HG02970 (cell line): ENCODE data around the gene TLN1.

Source experiments
- ATAC-seq: cut with Tn5 transposase; IDR thresholded peaks from one replicate; pipeline ENCODE4 v1.9.1; 2021; ENCODE audit warnings: mild to moderate bottlenecking, moderate library complexity, moderate number of reproducible peaks; ENCODE audit not compliant: unreplicated experiment, low FRiP score

TLN1 gene

DNA sequence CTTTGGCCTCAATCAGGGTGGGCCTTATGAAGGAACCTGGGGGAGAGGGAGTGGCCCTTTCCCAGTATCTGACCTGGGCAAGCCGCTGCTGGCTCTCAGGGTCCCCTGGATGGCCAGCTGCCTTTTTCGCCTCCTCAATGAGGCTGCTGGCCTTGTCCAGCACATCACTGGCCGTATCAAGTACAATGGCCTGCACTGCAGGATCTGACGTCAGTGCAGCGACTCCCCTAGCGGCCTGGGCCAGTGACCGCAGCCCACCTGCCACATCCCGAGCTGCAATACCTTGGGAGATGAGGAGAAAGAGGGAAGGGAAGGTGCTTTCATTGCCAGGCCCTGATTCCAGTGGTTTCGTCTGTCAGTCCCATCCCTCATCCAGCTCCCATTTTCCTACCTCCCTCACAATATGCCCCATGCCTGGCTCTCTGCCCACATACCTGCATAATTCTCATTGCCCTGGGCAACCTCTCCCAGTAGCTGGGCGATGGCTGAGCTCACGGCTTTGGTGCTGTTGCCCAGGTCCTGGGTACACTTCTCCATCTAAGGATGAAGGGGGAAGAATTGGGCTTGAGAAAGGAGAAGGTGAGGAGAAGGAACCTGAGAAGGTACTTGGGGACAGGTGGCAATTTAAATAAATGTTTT lies 19.1 kb downstream of the TLN1 start:
- ATAC-seq, result no peak

DNA sequence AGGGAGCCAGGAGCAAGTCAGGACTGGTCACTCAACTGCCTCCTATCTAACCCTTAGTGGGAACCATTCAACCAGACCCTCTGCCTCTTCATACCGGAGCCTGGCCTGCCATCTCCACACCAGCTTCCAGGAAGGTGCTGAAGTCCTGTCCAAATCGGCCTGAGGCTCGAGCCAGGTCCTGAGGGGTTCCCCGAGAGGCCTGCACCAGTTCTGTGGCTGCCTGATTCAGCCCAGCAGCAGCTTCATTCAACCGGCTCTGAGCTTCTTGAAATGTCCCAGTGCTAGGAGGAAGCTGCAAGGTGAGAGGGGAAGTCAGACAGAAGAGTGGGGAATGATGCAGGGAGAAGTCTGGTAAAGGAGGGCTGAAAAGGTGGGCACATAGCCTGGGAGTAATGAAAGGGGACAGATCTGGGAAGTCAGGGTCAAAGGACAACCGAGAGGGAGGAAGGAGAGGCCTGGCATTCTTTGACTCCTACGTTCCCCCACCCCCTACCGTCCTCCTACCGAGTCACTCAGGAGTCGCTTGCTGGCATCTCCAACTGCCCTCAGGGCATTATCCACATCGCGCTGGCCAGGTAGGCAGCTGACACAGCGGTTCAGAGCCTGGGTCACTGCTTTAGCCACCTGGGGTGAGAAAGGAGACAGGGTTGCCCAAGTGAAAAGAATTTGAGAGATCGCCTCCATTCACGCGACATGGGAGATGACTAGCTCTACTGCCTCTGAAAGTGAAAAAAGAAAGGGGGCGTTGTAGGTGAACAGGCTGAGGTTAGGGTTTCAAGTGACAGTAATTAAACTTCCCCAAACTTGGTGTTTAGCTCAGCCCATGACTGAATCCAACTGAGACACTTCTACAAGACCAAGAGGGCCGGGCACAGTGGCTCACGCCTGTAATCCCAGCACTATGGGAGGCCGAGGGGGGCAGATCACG lies 20.2 kb downstream of the TLN1 start:
- ATAC-seq, result no peak

DNA sequence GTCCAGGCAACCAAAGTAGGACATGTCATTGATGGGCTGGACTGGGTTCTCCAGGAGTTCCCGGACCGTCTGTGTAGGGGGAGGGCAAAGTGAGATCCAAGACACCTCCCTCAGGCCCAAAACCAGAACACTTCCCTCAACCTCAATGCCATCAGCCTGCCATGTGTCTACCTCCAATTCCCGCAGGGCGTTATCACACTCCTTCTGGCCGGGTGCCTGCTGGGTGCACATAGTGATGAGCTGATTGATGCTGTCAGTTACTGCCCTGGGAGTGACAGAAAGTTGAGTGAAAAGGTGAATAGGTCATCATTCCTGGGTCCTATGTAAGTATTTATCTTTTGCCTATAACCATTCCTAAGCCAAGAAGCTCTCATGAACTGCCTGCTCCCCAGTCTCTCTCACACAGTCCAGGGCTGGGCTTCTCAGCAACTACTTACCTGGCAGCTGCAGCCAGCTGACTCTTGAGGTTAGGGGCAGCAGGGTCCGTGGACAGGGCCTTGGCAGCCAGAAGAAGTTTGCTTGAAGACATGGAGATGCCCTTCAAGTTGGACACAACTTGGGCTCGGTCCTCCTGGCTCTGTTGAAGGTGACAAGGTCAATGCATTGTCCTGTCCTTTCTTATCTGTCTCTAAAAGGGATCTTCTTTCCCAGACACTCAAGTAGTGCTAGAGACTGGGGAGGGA lies 21.0 kb downstream of the TLN1 start:
- no peak for ATAC-seq

DNA sequence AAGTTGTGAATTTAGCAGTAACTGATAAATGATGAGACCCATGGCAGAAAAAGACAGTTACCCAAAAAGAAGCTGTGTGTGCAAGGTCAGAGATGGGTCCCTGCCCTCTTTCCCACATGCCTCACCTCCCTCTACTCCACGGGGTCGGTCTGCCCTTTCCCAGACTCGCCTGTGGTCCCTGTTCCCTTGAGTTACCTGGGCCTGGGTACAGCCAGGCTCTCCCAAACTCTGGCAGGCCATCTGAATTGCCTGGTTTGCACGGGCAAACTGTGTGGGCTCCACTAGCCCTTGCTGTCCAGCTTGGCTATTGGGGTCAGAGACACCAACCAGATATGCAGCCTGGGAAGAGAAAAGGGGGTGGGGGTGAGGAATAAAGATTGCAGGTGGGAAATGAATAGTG lies 23.8 kb downstream of the TLN1 start:
- ATAC-seq, result no peak

DNA sequence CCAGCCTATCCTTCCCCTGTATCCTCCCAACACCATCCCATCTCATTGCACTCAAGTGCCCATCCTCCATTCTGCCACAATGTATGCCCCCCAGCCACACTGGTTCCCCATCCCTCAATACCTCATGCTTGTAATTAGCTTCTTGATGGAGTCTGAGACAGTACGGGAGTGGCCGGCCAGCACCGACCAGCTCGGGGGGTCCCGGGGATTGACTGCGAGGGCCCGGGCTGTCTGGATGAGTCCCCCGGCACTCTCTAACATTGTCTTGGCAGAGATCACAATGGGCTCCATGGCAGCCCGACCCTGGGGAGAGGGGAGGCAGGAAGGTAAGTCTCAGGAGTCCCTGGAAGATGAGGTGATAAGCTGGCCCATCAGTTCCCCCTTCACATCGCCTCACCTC lies 25.0 kb downstream of the TLN1 start:
- ATAC-seq, result no peak

DNA sequence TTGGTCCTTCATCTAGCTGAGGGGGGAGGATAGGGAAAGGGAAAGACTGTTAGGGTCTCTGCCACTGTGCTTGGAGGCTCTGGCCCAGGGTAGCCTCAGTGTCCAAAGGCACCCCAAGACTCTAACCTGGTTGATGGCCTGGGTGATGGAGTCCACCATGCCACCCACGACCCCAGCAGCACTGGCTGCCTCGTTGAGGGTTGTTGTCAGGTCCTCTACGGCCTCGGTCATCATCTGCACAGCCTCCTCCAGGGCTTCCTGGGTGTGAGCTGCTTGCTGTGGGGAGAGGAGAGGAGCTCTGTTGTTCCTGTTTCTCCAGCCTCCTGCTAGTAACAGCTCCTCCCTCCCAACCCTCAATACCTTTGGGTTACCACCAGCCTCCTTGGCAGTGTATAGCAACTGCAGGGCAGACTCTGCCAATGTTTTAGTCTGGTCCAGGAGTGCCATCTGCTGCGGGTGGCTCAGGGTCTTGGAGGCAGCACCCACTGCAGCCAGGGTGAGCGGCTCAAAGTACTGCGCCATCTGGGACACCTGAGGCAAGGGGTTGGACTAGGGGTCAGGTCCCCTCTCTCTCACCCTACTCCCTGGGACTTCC lies 26.1 kb downstream of the TLN1 start:
- ATAC-seq, result no peak

DNA sequence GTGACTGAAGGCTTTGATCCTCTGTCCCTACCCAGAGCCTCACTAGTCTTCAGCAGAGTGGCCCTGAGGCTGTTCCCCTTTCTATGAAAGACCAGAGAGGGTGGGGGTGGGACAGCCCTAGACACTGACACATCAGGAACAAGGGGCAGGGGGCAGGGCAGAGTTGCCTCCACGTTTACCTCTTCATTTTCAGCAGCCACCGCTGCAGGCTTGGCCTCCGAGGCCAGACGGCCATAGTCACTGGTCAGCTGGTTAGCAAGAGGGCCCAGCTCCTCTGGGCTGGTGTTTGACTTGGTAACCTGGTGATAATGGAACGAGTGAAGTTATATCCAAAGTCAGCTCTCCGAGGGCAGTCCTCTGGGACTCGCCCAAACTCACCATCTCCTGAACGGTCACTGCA lies 26.6 kb downstream of the TLN1 start:
- ATAC-seq, result no peak

DNA sequence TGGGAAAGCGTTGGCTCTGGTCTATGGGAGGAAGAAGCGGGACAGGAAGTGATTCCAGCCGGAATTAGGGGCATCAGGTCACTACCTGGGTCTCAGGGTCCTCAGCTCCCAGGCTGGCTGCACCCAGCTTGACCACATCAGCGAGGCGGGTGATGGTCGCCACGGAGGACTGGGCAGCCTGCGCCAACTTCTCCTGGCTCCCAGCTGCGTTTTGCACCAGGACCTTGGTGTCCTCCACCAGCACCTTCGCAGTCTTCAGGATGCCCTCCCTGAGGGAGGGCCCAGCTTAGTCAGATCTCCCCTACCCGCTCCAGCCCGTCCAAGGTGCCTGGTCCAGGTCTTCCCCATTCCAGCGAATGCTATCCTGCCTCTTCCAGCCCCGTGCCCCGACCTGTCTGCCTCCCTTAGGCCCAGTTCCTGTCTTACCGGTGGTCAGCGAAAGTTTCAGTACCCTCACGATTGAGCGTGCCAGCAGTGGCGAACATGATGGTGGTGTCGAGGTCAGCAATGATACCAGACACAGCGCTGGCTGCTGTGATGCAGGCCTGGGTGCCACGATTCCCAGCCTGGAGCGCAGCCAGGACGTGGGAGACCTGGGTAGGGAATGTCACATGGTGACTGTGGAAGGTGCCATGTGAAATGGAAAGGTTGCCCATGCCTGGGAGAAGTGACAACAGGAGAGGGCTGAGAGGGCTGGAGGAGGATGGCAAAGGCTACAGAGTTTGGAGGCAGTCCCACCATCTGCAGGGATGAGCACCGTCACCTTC lies 27.9 kb downstream of the TLN1 start:
- no peak for ATAC-seq

DNA sequence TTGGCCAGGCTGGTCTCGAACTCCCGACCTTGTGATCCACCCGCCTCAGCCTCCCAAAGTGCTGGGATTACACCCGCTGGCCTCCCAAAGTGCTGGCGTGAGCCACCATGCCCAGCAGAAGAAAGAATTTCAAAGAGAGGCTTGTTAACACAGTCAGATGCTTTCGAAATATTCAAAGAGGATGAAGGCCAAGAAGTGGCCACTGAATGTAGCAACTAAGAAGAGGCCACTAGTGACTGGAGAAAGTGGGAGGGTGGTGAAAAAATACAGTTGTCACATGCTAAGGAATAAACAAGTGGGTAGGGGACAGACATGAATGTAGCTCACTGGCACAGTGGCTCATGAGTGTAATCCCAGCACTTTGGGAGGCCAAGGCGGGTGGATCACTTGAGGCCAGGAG lies 29.3 kb downstream of the TLN1 start:
- ATAC-seq, result no peak

DNA sequence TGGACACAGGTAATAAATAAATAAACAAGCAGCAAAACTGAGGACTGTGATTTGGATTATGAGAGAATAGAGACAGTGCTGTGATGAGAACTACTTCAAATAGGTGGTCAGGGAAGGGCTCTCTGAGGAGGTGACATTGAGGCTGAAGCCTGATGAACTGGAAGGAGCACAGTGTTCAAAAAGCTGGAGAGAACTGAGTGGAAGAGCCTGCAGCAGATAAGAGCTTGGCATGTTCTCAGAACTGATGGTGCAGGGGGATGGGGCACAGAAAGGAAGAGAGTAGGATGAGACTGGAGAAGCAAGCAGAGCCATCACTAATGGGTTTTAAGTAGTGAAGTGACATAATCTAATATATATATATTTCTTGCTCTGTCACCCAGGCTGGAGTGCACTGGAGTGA lies 31.1 kb downstream of the TLN1 start:
- ATAC-seq, result no peak

DNA sequence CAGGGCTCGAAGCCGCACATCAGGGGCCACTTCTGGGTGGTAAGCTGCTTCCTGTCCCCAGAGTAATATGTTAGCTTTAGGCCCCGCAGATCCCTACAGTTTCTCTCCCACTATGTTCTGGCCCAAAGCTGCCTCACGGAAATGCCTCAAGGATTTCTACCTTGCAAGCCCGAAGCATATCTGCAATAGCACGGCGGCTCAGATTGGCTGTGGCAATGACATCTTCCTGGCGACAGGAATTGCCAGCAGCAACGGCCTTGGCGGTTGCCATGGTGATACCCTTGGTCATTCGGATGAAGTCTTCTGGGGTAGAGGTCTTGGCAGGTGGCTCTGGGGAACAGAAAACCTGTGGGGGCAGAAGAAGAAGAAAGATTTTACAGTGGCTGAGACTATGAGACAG lies 32.0 kb downstream of the TLN1 start:
- ATAC-seq, result no peak

DNA sequence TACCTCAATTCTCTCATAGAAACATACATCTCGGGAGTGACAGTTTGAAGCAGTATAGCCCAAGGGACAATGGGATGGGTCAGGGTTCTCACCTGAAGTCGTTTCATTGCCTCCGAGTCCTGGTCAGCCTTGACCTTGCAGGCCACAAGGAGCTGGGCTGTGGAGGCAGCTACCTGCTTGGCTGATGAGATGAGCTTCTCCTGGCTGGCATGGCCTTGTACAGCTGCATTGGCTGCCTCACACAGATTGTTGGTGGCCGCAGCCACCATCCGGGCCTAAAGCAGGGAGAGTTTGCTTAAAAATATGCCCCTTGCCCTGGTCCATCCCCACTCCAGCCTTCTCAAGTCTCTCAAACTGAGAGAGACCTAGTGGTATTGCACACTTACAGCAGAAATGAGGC lies 33.8 kb downstream of the TLN1 start:
- ATAC-seq, result no peak

DNA sequence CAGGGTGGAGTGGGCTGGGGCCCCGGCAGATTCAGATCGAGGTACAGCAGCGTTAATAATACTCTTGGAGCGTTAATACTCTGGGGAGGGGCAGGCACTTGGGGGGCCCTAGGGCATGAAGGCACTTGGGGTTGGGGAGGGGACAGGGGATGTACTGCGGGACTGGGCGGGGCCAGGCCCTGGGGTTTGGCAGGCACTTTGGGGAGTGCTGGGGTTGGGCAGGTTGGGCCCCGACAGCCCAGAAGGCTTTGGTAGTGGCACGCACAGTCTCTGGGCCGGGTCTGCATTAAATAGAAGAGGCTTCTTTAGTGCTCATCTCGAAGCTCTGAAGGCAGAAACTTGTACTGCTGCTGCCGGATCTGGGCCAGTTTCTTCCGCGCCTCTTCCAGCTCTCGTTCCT lies 34.5 kb downstream of the TLN1 start:
- no peak for ATAC-seq

DNA sequence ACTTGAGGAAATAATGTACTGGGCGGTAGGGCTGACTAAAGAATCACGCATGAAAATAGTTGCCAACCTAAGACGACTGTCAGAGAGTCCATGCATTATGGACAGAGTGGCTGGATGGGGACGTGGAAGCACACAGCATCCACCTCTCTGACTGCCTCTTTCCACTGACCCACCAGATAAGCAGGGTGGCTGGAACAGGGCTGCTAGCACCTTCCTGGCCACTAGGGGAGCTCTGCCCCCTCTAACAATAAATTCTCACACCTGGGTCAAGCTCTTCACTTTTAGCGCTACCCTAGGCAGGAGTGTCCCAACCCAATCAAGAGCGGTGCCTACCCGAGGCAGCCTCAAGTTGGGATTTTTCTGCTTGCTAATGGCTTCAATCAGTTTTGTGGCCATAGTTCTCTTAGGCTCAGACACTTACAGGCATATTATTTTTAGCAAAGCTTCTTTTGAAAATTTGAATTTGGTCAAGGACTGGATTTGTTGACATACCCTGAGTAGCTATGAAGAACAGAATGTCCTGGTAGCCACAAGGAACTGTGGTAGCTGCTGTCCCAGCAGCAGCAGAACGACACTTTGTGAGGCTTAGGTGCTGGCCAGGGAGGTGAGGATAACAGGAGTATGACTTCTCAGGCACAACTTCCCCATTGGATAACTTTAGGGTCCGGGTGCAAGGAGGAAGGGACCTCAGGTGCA lies 35.3 kb downstream of the TLN1 start:
- ATAC-seq, result no peak

DNA sequence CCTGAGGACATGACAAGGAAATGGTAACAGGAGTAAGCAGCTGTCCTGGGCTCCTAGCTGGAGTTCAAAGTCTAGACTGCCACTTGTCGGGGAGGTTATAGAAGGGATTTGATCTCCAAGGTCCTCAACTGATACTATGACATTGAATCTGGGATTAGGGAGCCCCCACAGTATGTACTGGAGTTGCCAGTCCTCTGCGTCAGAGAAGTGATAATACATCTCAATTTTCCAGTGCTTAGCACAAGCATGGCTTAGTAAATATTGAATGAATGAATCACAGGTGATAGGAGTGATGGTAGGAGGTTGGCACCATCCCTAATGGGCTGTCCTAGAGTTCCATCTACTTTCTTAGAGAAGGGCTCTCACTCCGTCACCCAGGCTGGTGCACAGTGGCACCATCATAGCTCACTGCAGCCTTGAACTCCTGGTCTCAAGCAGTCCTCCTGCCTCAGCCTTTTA lies 36.0 kb downstream of the TLN1 start:
- no peak for ATAC-seq

DNA sequence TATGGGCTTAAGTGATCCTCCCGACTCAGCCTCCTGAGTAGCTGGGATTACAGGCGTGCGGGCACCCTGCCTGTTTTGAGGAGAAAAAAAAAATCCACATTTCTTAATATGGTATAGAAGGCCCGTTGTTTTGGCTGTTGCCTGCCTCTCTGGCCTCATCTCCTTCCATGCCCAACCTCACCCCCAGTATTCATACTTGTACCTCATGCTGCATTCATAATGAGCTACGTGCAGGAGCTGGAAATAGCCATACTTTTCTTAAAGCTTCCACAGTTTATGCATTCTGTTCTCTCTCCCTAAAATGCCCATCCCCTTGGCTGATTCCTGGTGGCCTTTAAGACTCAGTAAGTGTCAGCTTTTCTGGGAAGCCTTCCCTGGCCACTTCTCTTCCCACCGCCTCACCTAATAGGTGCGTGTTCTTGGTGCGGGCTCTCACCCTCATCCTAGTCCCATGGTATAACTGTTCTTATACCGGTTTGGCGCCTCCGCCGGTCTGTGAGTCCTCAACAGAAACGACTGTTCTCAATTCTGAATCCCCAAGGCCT lies 40.2 kb downstream of the TLN1 start:
- ATAC-seq, result no peak

DNA sequence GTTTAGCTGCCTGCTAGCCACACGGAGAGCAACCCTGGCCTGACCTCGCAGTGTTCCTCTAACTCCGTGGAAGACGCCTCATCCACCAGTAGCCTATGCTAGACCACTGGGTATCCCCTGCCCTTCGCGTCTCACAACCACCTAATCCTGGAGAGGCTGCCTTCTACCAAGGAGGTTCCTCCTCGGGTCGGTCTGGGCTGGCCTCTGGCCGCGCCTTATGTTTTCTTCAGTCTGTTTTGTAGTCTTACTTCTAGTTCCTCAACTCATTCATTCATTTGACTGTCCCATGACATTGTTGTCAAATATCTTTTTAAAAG lies 40.7 kb downstream of the TLN1 start:
- ATAC-seq, result no peak

DNA sequence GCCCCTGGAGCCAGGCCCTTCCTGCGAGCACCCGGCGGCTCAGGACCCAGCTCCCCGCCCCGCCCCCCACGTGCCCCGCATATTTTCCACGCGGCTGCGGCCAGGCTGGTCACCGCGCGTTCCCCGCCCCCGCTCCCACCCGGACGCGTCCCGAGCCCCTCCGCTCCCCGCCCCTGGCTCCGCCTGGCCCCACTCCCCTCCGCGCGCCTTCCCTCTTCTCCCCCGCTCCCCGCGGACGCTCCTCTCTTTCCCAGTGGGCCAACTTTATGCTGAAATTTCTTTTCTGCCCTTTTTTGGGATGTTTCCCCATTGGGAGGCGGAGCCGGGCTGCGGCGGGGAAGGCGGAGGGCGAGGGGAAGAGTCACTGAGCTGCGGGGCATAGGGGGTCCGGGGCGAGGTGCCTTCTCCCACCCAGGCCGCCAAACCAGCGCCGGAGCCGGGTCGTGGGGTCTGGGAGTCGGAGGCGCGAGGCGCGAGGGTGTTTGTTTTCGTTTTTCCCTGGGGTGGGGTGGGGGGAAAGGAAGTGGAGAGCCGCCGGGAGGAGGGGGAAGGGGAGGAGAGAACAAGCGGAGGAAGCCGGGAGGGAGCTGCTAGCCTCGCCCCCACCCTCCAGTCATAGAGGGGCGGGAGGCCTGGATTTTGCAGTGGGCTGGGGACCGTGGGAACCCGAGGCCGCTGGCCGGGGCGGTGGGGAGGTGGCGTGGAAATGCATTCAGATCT lies 41.2 kb downstream of the TLN1 start:
- ATAC-seq, result no peak

DNA sequence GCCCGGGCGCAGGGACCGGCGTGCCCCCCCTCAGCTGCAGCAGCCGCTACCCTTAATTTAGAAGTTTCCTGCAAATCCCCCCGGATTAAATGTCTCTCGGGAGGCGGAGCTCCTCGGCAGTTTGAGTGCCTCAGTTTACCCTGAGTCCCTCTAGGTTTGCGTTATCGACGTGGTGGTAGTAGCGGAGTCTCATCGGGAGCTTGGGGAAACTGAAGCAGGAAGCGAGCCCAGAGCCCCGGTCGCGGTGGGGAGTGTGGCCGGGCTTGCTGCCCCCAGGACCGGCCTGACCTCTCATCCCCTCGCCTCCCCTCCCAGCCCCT lies 41.7 kb downstream of the TLN1 start:
- ATAC-seq, result no peak
